HG02763 (cell line): Measurements from ENCODE around the gene CRABP2.

Source experiments
- ATAC-seq: cut with Tn5 transposase; IDR thresholded peaks from one replicate; pipeline ENCODE4 v1.9.1; 2021; ENCODE audit warnings: mild to moderate bottlenecking, moderate library complexity; ENCODE audit not compliant: unreplicated experiment

The CRABP2 gene

GRCh38 chr1:156705321-156705917 lies at the start of gene CRABP2:
Gene CRABP2 (minus strand): TSS chr1:156705583. CDS start chr1:156705446, 137 bp downstream.
- ATAC-seq, result no peak

GRCh38 chr1:156754219-156754618 lies 48.8 kb upstream of the CRABP2 start:
- no peak for ATAC-seq

GRCh38 chr1:156752843-156753482 lies 47.6 kb upstream of the CRABP2 start:
- no peak for ATAC-seq

GRCh38 chr1:156751757-156752481 lies 46.5 kb upstream of the CRABP2 start:
- peak; percentile 71 for ATAC-seq

GRCh38 chr1:156751451-156751756 lies 46.0 kb upstream of the CRABP2 start, which contains the start of gene HDGF:
Gene HDGF (minus strand): TSS chr1:156751675. CDS start chr1:156751429, 246 bp downstream.
- peak; percentile 15 for ATAC-seq

GRCh38 chr1:156750711-156751450 lies 45.5 kb upstream of the CRABP2 start:
- peak; percentile 3 for ATAC-seq

GRCh38 chr1:156750191-156750672 lies 44.8 kb upstream of the CRABP2 start:
- ATAC-seq, result no peak

- no peak for ATAC-seq
These were observed 44.2 kb upstream of the CRABP2 start for GRCh38 chr1:156749419-156750118.

GRCh38 chr1:156748670-156749418 lies 43.5 kb upstream of the CRABP2 start:
- no peak for ATAC-seq

- no peak for ATAC-seq
These were observed 42.6 kb upstream of the CRABP2 start for GRCh38 chr1:156747742-156748669.

GRCh38 chr1:156746728-156747631 lies 41.6 kb upstream of the CRABP2 start:
- ATAC-seq, result no peak

- no peak for ATAC-seq
These were observed 41.0 kb upstream of the CRABP2 start for GRCh38 chr1:156746406-156746727.

- no peak for ATAC-seq
These were observed 40.5 kb upstream of the CRABP2 start for GRCh38 chr1:156745881-156746280.

- ATAC-seq, result no peak
These were observed 39.5 kb upstream of the CRABP2 start for GRCh38 chr1:156744786-156745419.

GRCh38 chr1:156744344-156744743 lies 39.0 kb upstream of the CRABP2 start:
- no peak for ATAC-seq

GRCh38 chr1:156743367-156744302 lies 38.3 kb upstream of the CRABP2 start:
- no peak for ATAC-seq
